Measurements from ENCODE around the gene CRELD1.

- TF ChIP-seq CTCF (IDR thresholded peaks at IDR 0.05; ENCODE audit: low read depth, low read length) (no peak), EZH2phosphoT487 (IDR thresholded peaks at IDR 0.05; ENCODE audit: low read depth) (no peak)
Observed at GRCh38 chr3:9980251-9980650, 46.6 kb downstream of the CRELD1 start.

All from OCI-LY3 (cell line).